ENCODE results near the gene MYO19.

The MYO19 gene, protein sequence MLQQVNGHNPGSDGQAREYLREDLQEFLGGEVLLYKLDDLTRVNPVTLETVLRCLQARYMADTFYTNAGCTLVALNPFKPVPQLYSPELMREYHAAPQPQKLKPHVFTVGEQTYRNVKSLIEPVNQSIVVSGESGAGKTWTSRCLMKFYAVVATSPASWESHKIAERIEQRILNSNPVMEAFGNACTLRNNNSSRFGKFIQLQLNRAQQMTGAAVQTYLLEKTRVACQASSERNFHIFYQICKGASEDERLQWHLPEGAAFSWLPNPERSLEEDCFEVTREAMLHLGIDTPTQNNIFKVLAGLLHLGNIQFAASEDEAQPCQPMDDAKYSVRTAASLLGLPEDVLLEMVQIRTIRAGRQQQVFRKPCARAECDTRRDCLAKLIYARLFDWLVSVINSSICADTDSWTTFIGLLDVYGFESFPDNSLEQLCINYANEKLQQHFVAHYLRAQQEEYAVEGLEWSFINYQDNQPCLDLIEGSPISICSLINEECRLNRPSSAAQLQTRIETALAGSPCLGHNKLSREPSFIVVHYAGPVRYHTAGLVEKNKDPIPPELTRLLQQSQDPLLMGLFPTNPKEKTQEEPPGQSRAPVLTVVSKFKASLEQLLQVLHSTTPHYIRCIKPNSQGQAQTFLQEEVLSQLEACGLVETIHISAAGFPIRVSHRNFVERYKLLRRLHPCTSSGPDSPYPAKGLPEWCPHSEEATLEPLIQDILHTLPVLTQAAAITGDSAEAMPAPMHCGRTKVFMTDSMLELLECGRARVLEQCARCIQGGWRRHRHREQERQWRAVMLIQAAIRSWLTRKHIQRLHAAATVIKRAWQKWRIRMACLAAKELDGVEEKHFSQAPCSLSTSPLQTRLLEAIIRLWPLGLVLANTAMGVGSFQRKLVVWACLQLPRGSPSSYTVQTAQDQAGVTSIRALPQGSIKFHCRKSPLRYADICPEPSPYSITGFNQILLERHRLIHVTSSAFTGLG

DNA sequence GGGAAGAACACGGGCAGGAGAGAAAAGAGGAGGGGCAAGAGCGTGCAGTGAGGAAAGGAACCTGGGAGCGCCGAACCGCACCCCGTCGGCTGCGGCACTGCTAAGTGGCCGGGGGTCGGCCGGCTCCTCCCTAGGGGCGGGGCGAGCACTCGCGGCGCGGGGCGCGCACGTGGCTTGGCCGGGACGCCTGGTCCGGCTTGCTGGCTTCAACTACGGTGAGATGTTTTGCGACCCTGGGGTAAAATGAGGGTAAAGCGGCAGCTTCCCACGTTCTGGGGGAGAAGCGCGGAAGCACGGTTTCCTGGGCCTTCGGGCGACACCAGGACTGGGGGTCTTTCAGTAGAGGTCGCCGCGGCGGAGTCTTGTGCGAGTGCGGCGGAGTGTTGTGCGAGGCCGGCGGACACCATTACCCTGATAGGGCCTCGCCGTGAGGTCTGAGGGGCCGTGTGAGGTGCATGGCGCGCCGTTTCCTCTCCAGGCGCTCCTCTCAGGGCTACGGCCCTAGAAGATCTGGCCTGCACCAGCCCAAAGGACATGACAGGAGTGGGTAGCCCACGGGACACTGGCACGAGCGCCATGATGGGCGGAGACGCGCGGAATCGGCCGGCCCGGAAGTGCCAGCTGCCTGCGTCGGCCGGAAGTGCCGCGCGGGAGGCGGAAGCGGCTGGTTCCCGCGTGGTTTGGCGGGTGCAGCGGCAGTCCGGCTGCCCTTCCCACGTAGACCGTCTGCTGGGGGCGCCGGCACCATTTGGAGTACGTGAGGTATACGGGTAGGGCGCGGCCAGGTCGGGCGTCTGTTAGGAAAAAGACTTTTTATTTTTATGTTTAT, at the start of gene MYO19, which contains the start of gene PIGW:
MYO19 (minus strand) TSS at position 29 of the 829 bp plus-strand sequence. CDS start 2,330 bp downstream, outside the sequence.
PIGW (plus strand) TSS at position 148 of the 829 bp plus-strand sequence. CDS start 2,115 bp downstream, outside the sequence.
- DNase-seq (peak; percentile 90), ATAC-seq (peak; percentile 89)

DNA sequence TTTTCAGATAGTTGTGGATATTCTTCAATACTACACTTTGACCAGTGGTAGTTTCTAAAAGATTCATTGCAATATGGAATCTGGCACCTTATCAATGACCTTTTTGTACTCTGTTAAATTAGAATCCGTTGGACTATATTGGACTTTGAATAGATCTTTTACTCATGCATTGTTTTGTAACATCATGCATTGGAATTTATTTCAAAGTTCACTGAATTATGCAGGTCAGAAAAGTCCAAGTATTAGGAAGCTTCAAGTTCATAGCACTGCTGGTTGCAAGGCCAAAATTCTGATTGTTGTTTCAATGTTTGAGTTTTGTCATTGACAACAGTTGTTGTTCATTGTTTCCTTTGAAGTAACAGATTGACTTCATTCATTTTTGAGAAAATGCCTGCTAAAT, 49.1 kb upstream of the MYO19 start:
- ATAC-seq = no peak
- no peak for DNase-seq

DNA sequence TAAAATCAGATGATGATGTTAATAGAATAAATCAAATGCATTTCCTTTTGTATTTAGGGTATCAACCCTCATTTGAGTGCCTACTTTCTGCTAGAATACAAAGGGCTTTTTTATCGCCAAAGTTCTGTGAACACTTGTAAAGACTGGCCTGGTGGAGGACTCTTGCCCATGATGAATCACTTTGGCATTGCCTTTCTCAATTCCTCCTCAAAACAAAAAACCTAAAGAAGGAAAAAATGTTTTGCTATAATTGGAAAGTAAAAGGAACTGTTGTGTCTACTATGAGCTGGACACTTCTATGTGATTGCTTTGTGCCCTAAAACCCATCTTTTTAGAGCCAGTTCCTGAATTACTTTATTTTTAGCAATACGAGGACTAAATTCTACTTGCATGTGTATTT, 44.0 kb upstream of the MYO19 start:
- DNase-seq = no peak

DNA sequence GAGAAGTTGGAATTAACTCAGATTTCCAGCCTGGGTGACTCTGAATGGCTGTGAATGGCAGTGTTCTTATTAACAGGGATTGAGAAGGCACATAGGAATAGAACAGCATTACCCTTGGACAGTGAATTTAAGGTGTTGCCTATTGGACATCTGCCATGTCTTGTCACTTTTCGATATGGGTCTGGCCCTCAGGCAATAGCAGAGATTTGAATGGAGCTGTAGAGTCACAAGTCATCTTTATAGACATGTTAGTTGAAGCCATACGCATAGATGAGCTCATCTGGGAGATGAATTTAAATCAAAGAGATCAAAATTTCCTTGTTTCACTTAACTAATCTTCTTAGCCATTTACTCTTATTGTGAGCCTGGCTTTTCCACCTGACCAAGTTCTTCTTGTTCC, 42.1 kb upstream of the MYO19 start:
- ATAC-seq (no peak), DNase-seq (no peak)

More for the DNA sequence above, 44.0 kb upstream of the MYO19 start:
- no peak for ATAC-seq

DNA sequence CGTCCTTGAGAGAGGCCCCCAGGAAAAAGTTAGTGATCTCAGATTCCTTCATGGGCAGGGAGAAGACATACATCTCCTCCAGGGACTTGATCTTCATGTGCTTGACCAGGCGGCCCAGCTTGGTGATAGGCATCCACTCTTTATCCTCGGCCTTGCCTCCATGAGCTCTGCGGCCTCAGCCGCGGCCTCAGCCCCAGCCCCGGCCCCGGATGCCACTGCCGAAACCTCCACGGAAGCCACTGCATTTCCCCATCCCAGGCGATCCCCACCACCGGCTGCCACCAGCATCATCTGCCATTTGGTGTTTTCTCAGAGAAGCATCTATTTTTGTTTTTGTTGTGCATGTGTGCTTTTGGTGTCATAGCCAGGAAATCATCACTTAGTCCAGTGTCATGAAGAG, 40.4 kb upstream of the MYO19 start:
- ATAC-seq (no peak), DNase-seq (no peak)

DNA sequence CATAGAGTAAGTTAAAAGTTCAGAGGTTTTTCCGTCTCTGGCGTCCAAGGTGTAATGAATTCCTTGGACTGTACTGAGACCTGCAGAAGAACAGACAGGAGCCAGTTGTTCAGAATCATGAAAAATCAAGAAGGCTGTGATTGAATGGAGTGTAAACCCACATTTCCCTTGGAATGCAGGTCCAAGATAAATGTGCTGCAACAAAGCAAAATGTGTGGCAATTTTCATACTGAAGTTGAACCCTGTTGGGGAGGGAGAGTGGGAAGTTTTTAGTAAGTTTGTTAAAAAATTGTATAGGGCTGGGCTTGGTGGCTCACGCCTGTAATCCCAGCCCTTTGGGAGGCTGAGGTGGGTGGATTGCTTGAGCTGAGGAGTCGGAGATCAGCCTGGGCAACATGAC, 31.4 kb upstream of the MYO19 start:
- no peak for DNase-seq
- ATAC-seq = no peak

DNA sequence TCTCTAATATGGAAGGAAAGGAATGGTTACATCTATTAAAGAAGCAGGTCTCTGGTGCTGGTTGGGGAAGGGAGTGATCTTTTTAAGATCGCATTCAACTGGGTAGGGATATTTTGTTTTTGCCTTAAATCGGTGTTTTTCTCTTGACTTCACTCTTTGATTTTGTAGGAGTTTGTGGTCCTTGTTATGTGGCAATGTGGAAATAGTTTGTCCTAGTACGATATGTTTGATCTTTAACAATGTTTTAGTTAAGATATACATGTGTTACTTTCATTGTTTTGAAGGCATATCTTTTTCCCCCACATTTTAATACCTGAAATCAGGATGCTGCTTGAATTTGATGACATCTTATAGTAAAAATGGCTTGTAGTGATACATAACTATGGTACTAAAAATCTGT, 18.8 kb upstream of the MYO19 start:
- DNase-seq = no peak
- no peak for ATAC-seq

DNA sequence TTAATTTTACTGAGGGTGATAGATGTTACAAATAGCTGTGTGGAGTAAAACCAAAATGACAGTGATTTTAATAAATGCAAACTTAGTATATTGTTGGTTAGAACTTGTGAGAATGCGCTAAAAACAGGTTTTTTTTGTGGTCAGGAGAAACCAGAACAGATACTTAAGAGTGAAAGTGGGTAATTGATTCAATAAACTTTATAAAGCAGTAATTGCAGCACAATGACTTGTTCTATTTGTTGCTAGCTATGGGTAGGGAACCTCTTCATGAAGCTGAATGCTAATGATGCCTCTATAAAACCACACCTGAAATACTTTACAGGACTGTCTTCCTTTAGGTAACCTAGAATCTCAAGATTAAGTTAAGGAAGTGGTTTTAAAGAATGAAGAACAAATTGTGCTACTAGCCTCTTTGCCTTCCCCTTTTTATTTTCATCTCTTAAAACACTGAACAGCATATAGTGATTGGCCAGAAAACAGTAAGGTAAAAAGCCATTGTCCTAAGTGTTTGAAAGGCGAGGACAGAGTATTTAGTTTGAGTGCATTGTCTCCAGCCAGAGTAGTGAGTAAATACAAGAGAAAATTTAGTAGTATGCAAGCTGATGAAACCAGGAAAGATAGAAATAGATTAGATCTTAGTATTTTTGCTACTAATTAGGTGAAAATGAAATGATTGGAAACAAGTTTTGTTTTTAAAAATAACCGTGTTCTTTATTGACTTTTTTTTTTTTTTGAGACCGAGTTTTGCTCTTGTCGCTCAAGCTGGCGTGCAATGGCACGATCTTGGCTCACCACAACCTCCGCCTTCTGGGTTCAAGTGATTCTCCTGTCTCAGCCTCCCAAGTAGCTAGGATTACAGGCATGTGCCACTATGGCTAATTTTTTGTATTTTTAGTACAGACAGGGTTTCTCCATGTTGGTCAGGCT, 16.1 kb upstream of the MYO19 start:
- no peak for ATAC-seq
- DNase-seq = no peak

DNA sequence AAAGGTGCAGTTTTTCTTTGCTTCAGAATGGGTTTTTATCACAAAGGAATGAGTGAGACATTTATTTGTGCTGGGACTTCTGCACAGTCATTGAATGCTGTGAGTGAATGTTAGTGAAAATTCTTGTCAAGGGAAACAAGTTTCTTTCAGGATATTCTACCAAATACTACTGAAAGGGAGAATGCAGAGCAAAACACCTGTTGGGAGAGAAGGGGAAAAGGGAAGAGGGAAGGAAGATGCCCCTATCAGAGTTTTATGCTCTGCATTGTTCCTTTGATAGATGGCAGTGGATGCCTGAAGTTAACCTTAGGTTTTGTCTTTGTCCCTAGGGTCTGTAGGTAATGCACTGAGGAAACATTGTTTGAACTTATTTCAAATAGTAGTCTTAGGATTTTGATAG, 13.1 kb upstream of the MYO19 start:
- ATAC-seq = no peak

DNA sequence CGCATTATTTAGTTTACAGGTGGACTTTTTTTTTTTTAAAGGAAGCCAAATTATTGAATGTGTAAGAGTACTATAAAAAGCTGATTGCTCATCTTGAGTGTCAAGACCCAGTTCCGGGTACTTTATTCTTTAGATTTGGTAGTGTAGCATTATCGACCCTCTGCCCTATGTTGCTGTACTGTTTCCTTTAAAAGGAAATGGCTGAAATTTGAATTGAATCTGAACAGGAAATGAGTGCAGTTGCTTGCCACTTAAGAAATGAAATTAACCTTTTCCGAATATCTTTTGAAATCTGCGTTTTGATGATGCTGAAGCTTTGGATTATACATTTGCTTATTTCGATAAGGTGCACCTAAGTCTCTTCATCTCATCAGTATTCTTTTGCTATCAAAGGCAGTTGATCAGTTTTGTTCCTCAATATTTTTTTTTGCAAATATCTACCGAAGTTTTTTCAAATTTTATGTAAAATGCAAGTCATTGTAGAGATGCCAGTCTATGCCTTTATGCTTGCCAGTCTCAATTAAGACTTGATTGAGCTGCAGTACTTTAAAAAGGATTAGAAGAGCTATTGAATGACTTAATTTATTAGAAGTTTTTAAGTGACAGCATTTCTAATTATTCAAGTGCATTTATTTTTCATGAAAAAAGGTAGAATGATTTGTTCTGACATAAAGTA, 11.9 kb upstream of the MYO19 start:
- no peak for DNase-seq

More for the DNA sequence above, 13.1 kb upstream of the MYO19 start:
- no peak for DNase-seq

DNA sequence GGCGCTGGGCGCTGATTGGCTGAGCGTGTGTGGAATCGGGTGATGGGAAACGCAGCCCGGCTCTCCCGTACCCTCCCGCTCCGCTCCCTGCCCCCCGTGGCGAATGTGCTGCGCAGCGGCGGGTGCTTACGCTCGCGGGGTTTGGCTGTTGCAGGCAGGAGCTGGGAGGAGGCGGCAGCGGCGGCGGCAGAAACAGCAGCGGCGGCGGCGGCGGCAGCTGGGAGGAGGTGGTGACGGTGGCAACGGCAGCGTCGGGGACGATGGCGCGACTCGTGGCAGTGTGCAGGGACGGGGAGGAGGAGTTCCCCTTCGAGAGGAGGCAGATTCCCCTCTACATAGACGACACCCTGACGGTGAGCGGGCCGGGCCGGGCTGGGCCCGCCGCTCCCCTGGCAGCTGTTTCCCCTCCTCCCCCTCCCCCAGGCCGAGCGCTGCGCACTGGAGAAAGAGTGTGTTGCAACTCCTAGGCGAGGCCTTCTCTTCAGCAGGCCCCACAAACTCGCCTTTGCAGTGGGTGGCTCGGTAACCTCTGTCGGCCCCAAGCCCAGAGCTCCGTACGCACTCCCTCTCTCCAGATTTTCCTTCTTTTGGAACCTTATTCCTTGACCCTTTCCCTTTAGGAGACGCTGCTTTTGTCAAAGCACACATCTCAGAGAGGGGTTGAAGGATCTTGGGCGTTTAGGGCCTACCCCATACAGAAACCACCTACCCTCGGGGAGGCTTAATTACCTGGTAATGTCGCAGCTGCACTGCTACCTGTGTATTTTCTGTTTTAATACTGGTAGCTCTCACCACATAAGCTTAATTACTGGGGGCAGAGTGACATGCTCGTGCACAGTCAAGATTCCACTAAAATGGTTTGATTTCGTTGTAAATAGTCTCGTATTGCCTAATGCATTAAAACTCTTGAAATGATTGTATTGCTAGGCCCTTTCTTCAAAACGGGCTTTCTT, 11.1 kb upstream of the MYO19 start:
- DNase-seq (peak; percentile 97), ATAC-seq (peak; percentile 84)

More for the DNA sequence above, 11.9 kb upstream of the MYO19 start:
- ATAC-seq = no peak

DNA sequence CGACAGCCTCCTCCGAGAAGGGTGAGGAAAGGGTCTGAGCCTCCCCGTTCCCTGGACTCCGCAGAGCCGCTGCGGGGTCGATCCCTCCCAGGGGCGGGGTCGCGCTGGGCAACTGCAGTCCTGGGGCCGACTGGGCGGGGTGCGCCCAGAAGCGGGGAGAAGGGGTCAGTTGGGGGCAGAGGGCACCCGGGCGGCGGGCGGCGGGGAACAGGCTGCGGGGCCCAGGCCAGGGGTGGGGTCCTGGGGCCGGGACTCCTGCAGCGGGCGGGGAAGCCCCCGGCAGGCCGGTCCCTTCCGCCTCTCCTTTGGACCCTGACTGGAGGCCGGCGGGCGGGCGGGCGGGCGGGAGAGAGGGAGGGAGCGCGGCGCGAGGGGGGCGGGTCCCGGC, 10.4 kb upstream of the MYO19 start:
- ATAC-seq (no peak), DNase-seq (no peak)

DNA sequence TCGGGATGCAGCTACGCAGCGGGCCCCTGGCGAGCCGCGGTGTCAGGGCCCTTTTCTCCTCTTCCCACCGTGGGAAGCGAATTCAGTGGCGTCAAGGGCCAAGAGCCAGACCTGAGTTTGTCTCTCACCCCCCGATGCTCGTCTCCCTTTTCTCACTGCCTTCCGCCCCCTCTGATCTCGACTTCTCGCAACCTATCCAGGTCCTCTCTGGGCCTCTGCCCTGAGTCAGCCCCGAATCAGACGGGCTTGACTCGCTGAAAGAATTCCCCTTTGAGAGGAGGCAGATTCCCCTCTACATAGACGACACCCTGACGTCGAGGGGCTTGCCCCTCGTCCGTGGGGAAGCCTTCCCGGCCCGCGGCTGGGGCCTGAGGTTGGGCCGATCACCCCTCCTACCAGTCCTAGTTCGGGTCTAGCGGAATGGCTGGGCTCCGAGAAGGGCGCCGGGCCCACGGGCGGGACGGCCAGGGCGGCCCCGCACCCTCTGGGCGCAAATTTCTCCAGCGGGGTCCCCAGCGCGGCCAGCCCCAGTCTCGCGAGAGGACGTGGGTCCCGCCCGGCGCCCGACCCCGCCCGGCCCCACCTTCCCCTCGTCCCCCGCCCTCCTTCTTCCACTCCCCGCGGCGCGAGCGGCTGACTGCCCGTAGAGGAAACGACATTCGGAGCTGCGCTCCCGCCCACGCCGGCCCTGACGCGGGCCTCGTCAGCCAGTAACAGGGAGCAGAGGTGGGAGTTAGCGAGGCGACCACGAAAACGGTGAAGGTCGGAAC, 9.8 kb upstream of the MYO19 start, which contains the start of gene GGNBP2:
GGNBP2 (plus strand) TSS at position 613 of the 770 bp plus-strand sequence. CDS start 806 bp downstream, outside the sequence.
- DNase-seq (peak; percentile 96), ATAC-seq (peak; percentile 73)

DNA sequence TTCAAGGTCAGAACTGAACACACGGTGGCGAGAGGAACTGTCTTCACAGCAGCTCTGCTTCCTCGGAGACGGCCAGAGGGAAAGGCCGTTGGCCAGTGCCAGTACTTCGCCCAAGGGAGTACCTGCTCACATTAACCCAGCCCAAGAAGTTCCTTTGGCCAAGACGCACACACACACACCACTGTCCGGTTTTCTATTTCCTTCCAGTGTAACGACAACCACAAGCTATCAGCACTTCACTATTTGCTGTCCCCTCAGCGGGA, 9.3 kb upstream of the MYO19 start:
- DNase-seq (peak; percentile 32), ATAC-seq (no peak)

DNA sequence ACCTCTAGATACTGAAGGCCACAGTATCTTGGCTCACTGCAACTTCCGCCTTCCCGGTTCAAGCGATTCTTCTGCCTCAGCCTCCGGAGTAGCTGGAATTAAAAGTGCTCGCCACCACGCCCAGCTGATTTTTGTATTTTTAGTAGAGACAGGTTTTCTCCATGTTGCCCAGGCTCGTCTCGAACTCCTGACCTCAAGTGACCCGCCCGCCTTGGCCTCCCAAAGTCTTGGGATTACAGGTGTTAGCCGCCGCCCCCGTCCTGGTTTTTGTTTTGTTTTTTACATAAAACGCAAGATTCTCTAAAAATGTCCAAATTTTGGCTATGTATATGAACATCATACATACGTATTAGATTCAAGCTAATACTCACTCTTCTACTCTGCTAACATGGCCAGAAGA, 8.1 kb upstream of the MYO19 start:
- no peak for DNase-seq
- ATAC-seq = no peak

DNA sequence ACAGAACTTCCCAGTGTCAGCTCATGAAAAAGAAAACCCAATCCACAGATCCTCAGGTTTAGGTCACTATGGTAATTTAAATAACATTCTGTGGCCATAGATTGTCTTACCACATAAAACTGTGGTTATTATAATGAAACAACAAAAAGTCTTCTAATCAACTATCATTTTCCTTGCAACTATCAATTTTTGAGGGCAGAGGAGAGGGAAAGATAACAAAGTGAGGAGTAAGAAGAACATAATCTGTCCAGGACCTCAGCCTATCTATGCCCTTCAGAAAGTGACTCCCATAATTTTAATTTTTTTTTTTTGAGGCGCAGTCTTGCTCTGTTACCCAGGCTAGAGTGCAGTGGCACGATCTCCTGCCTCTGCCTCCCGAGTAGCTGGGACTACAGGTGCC, 6.0 kb upstream of the MYO19 start:
- ATAC-seq (no peak), DNase-seq (no peak)

DNA sequence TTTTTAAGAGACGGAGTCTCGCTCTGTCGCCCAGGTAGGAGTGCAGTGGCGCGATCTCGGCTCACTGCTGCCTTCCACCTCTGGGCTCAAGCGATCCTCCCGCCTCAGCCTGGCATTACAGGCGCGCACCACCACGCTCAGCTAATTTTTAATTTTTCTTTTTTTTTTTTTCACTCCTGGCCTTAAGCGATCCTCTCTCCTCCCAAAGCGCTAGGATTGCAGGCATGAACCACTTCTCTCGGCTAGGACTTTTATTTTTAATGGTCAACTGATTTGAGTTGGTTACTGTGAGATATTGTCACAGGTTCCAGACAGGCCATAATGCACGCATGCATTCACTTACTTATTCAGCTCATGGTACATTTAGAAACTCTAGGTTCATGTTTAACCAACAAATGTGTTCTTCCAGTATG, 1.0 kb upstream of the MYO19 start:
- ATAC-seq (no peak), DNase-seq (no peak)
